Neural cell (in vitro differentiated cells): ENCODE data around the gene STX8.

Source experiments
- EP300 ChIP-seq: fragments of 450-650 bp; conservative IDR thresholded peaks from 2 replicates; pipeline ENCODE4 v1.6.1; 2014; ENCODE audit warnings: antibody characterized with exemption, mild to moderate bottlenecking, moderate library complexity; ENCODE audit not compliant: poor library complexity, severe bottlenecking
- EZH2 ChIP-seq: fragments of 200-600, 300-800 bp; shearing (Covaris generic), sonication (generic); IDR thresholded peaks from 2 replicates; pipeline ENCODE4 v1.6.1; 2014; ENCODE audit warnings: antibody characterized with exemption, low read length, borderline replicate concordance, mild to moderate bottlenecking; ENCODE audit not compliant: insufficient read depth, poor library complexity, severe bottlenecking
- POLR2AphosphoS5 ChIP-seq: IDR thresholded peaks from 2 replicates; pipeline ENCODE4 v1.6.1; 2012
- TF ChIP-seq, protein P1 (sequence below): fragments of 450-650 bp; IDR thresholded peaks from 2 replicates; pipeline ENCODE4 v1.5.1; 2014; ENCODE audit warnings: antibody characterized with exemption, mild to moderate bottlenecking, moderate library complexity; ENCODE audit not compliant: poor library complexity, severe bottlenecking

DNA sequence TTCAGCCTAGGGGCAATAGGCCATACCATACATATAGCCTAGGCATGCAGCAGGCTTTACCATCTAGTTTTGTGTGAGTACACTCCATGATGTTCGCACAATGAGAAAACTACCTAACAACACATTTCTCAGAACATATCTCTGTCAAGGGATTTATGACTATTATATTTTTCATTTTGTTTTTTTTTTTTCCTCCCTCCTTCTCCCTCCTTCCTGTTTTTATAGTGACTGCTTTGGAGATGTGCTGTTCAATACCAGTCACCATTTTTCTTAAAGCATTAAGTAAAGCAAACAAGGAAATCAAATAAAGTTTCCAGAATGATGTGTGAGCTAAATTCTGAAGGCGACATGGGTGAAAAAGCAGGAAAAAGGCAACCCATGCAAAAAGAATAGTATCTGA is 194.6 kb downstream of the STX8 start:
- TF ChIP-seq, protein P1, sequence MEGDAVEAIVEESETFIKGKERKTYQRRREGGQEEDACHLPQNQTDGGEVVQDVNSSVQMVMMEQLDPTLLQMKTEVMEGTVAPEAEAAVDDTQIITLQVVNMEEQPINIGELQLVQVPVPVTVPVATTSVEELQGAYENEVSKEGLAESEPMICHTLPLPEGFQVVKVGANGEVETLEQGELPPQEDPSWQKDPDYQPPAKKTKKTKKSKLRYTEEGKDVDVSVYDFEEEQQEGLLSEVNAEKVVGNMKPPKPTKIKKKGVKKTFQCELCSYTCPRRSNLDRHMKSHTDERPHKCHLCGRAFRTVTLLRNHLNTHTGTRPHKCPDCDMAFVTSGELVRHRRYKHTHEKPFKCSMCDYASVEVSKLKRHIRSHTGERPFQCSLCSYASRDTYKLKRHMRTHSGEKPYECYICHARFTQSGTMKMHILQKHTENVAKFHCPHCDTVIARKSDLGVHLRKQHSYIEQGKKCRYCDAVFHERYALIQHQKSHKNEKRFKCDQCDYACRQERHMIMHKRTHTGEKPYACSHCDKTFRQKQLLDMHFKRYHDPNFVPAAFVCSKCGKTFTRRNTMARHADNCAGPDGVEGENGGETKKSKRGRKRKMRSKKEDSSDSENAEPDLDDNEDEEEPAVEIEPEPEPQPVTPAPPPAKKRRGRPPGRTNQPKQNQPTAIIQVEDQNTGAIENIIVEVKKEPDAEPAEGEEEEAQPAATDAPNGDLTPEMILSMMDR = no peak
- no peak for TF ChIP-seq EP300
- TF ChIP-seq POLR2AphosphoS5 = no peak
- TF ChIP-seq EZH2 = no peak
